Stomach smooth muscle (tissue), 2 donors: ENCODE results near the gene ZNF827.

Experiments
- H3K27ac ChIP-seq: one replicate; pipeline ENCODE4 v1.7.0; 2013; ENCODE audit warnings: mild to moderate bottlenecking, low read length, inconsistent platforms
- H3K27me3 ChIP-seq, 2 donors: one replicate each; pipeline ENCODE4 v1.7.0; 2013; ENCODE audit warnings: low read length in 2 of 2; ENCODE audit not compliant: insufficient read depth in 2 of 2, control insufficient read depth in 1 of 2
- H3K36me3 ChIP-seq, 2 donors: one replicate each; pipeline ENCODE4 v1.7.0; 2013; ENCODE audit warnings: low read length in 2 of 2; ENCODE audit not compliant: control insufficient read depth in 2 of 2, insufficient read depth in 2 of 2
- H3K4me1 ChIP-seq: one replicate; pipeline ENCODE4 v1.7.0; 2013; ENCODE audit warnings: low read length; ENCODE audit not compliant: control insufficient read depth, insufficient read depth
- H3K4me3 ChIP-seq, 2 donors: one replicate each; pipeline ENCODE4 v1.7.0; 2013; ENCODE audit warnings: low read length in 2 of 2
- H3K9ac ChIP-seq, 2 donors: one replicate each; pipeline ENCODE4 v1.7.0; 2013; ENCODE audit warnings: low read length in 2 of 2, mild to moderate bottlenecking in 1 of 2
- H3K9me3 ChIP-seq, 2 donors: one replicate each; pipeline ENCODE4 v1.7.0; 2013; ENCODE audit warnings: low read length in 2 of 2; ENCODE audit not compliant: control insufficient read depth in 2 of 2
- donor health status: healthy.
- donor health status: Pancreatic carcinoma.

The ZNF827 gene

GRCh38 chr4:145945431-145946155 lies 7.0 kb upstream of the ZNF827 start:
- no peaks in the 10 kb centered on the region for H3K27me3 ChIP-seq
- H3K9ac ChIP-seq: no peak overlapping the region
- H3K4me3 ChIP-seq: no peak overlapping the region
- no peak overlapping the region for H3K27ac ChIP-seq
- H3K36me3 ChIP-seq: no peaks in the 10 kb centered on the region
- H3K9me3 ChIP-seq: no peaks in the 10 kb centered on the region
- no peaks in the 10 kb centered on the region for H3K4me1 ChIP-seq

GRCh38 chr4:145944886-145945285 lies 6.3 kb upstream of the ZNF827 start:
- H3K4me1 ChIP-seq: no peaks in the 10 kb centered on the region
- H3K9me3 ChIP-seq: no peaks in the 10 kb centered on the region
- no peak overlapping the region for H3K4me3 ChIP-seq
- H3K9ac ChIP-seq: no peak overlapping the region
- H3K27me3 ChIP-seq: no peaks in the 10 kb centered on the region
- H3K27ac ChIP-seq: no peak overlapping the region
- H3K36me3 ChIP-seq: no peaks in the 10 kb centered on the region

GRCh38 chr4:145939856-145940255 lies 1.2 kb upstream of the ZNF827 start:
- no peak overlapping the region for H3K9ac ChIP-seq
- peaks cover 10% of the 10 kb centered on the region for H3K4me1 ChIP-seq
- no peaks in the 10 kb centered on the region for H3K9me3 ChIP-seq
- no peak overlapping the region for H3K27ac ChIP-seq
- H3K27me3 ChIP-seq: no peaks in the 10 kb centered on the region
- H3K4me3 ChIP-seq: no peak overlapping the region
- no peaks in the 10 kb centered on the region for H3K36me3 ChIP-seq

- H3K9me3 ChIP-seq: no peaks in the 10 kb centered on the region
- H3K4me1 ChIP-seq: peaks cover 10% of the 10 kb centered on the region
- no peak overlapping the region for H3K9ac ChIP-seq
- H3K27me3 ChIP-seq: no peaks in the 10 kb centered on the region
- peak overlapping the region in 1 of 2 donors; percentile 90 for H3K4me3 ChIP-seq
- H3K36me3 ChIP-seq: no peaks in the 10 kb centered on the region
- H3K27ac ChIP-seq: no peak overlapping the region
Measured at GRCh38 chr4:145939441-145939750, 773 bp upstream of the ZNF827 start.

- Histone ChIP-seq H3K27me3 (no peaks in the 10 kb centered on the region), H3K4me3 (peak overlapping the region; percentile 67 to 90), H3K9me3 (no peaks in the 10 kb centered on the region), H3K9ac (peak overlapping the region; percentile 74 to 90), H3K4me1 (peaks cover 12% of the 10 kb centered on the region), H3K27ac (peak overlapping the region; percentile 77), H3K36me3 (no peaks in the 10 kb centered on the region)
Measured at GRCh38 chr4:145937971-145938611, 532 bp downstream of the ZNF827 start.

- H3K36me3 ChIP-seq: no peaks in the 10 kb centered on the region
- peak overlapping the region; percentile 85 for H3K27ac ChIP-seq
- no peaks in the 10 kb centered on the region for H3K9me3 ChIP-seq
- peak overlapping the region; percentile 84 to 90 for H3K9ac ChIP-seq
- H3K4me3 ChIP-seq: peak overlapping the region; percentile 89 to 90
- H3K27me3 ChIP-seq: no peaks in the 10 kb centered on the region
- peaks cover 12% of the 10 kb centered on the region for H3K4me1 ChIP-seq
Measured at GRCh38 chr4:145936997-145937901, 1.4 kb downstream of the ZNF827 start.

- H3K27me3 ChIP-seq: no peaks in the 10 kb centered on the region
- H3K9me3 ChIP-seq: no peaks in the 10 kb centered on the region
- H3K4me3 ChIP-seq: peak overlapping the region; percentile 84 to 89
- H3K27ac ChIP-seq: peak overlapping the region; percentile 85
- H3K36me3 ChIP-seq: no peaks in the 10 kb centered on the region
- H3K9ac ChIP-seq: peak overlapping the region; percentile 81 to 84
- H3K4me1 ChIP-seq: peaks cover 12% of the 10 kb centered on the region
Measured at GRCh38 chr4:145936142-145936996, 2.3 kb downstream of the ZNF827 start.

GRCh38 chr4:145935253-145936141 lies 3.1 kb downstream of the ZNF827 start:
- Histone ChIP-seq H3K9me3 (no peaks in the 10 kb centered on the region), H3K27me3 (no peaks in the 10 kb centered on the region), H3K36me3 (no peaks in the 10 kb centered on the region), H3K27ac (peak overlapping the region; percentile 85), H3K4me1 (peaks cover 12% of the 10 kb centered on the region), H3K4me3 (peak overlapping the region; percentile 84 to 89), H3K9ac (peak overlapping the region; percentile 81 to 84)

GRCh38 chr4:145934434-145935047 lies 4.1 kb downstream of the ZNF827 start:
- peaks cover 15% of the 10 kb centered on the region for H3K4me1 ChIP-seq
- peak overlapping the region; percentile 58 to 84 for H3K9ac ChIP-seq
- H3K36me3 ChIP-seq: no peaks in the 10 kb centered on the region
- no peaks in the 10 kb centered on the region for H3K9me3 ChIP-seq
- H3K27ac ChIP-seq: peak overlapping the region; percentile 38
- no peaks in the 10 kb centered on the region for H3K27me3 ChIP-seq
- H3K4me3 ChIP-seq: no peak overlapping the region
